ENCODE results near the gene DNAJA4.

DNA sequence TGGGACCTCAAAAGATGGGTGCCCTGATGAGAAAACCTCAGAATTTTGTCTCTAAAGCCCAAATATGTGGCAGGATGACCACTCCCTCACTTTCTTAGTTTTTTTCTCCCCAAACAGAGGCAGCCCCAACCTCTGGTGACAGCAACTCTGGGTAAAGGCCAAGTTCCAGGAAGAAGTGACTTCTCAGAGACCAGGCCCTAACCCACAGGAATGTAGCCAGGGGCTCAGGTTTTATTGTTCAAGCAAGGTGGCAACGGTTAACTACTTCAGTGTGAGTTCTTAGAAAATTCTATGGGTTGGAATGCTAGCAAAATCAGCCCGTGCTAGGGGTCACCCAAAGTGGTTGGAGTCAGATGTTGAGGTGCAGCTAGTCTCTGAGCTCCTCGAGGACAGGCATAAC lies 5.1 kb upstream of the DNAJA4 start:
- TF ChIP-seq, protein P1, sequence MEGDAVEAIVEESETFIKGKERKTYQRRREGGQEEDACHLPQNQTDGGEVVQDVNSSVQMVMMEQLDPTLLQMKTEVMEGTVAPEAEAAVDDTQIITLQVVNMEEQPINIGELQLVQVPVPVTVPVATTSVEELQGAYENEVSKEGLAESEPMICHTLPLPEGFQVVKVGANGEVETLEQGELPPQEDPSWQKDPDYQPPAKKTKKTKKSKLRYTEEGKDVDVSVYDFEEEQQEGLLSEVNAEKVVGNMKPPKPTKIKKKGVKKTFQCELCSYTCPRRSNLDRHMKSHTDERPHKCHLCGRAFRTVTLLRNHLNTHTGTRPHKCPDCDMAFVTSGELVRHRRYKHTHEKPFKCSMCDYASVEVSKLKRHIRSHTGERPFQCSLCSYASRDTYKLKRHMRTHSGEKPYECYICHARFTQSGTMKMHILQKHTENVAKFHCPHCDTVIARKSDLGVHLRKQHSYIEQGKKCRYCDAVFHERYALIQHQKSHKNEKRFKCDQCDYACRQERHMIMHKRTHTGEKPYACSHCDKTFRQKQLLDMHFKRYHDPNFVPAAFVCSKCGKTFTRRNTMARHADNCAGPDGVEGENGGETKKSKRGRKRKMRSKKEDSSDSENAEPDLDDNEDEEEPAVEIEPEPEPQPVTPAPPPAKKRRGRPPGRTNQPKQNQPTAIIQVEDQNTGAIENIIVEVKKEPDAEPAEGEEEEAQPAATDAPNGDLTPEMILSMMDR (IDR thresholded peaks at IDR 0.05; ENCODE audit: low read length), result no peak
- no peak for TF ChIP-seq EZH2 (IDR thresholded peaks at IDR 0.05; ENCODE audit: borderline replicate concordance, low read length)

Measured in OCI-LY1 (cell line).